Spinal cord (tissue), 10 donors: ENCODE data around the gene MPPED2. TPM values are rescaled to one million over a fixed set of nuclear protein-coding genes. Genes with fewer than 3 reads are reported as not detected.

Experiments
- DNase-seq, 6 donors: peaks; one replicate each; pipeline versions ENCODE4 v3.0.0 to v3.0.0-alpha.2; 2013 to 2015; ENCODE audit warnings: low spot score in 6 of 6, low read depth in 4 of 6
- H3K27ac ChIP-seq: one replicate; pipeline ENCODE4 v1.5.1; 2013; ENCODE audit warnings: low read depth, low read length, control low read depth
- H3K27me3 ChIP-seq: one replicate; pipeline ENCODE4 v1.6.1; 2013; ENCODE audit warnings: low read length; ENCODE audit not compliant: control insufficient read depth, insufficient read depth
- H3K36me3 ChIP-seq: one replicate; pipeline ENCODE4 v1.6.1; 2013; ENCODE audit warnings: low read length; ENCODE audit not compliant: control insufficient read depth, insufficient read depth
- H3K4me1 ChIP-seq: one replicate; pipeline ENCODE4 v1.6.1; 2013; ENCODE audit warnings: low read length; ENCODE audit not compliant: control insufficient read depth, insufficient read depth
- H3K4me3 ChIP-seq: one replicate; pipeline ENCODE4 v1.5.1; 2013; ENCODE audit warnings: low read depth, low read length, control low read depth
- H3K9me3 ChIP-seq: one replicate; pipeline ENCODE4 v1.6.1; 2013; ENCODE audit warnings: low read length; ENCODE audit not compliant: control insufficient read depth, insufficient read depth
- WGBS: methylation state at CpG from one replicate; pipeline ENCODE4 v1.1.5; 2013; ENCODE audit warnings: missing lambda C conversion rate; ENCODE audit not compliant: insufficient coverage; 5-methylcytosine and 5-hydroxymethylcytosine counted together
- polyA plus RNA-seq, 2 donors: library from polyadenylated mRNA; unstranded; fragments of 120-200 nt; gene quantifications; one replicate each; pipeline ENCODE4 v1.2.1, GENCODE V29; 2013; ENCODE audit not compliant: insufficient read length in 2 of 2
- total RNA-seq, 2 donors: library from RNA; depleted of rRNA in 1 of 2; stranded (reverse); fragments of 120-200 nt in 1 of 2; fragments of >200 nt in 1 of 2; gene quantifications; one replicate each; pipeline versions ENCODE4 v1.2.3 to v1.2.4, GENCODE V29; 2013 to 2014
- donor health status: healthy.

The MPPED2 gene
- total and polyA plus RNA-seq, 4 donors, result 30.7 to 72.2 (median 71.0) TPM

DNA sequence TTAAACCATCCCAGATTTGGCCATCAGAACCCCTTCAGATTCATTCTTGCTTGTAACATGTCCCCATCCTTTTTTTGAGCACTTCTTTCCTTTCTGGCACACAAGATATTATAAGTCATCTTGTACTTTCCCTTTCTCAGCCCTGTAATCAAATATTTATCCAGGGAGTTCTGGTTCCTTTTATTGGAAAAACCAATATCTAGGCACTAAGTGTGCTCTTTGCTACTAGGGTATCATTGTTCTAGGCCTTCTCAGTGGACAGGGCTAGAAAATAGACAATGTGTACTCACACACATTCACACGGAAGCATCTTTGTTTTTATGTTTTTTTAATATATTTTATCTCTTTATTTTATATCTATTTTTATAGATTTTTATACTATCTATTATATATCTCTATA, 216.0 kb downstream of the MPPED2 start:
- no CpG with 5 or more reads among the region's 1 CpG for WGBS
- no peaks in the 10 kb centered on the region for H3K9me3 ChIP-seq
- H3K4me1 ChIP-seq, result no peaks in the 10 kb centered on the region
- no peaks in the 10 kb centered on the region for H3K36me3 ChIP-seq
- no peak overlapping the region for H3K27ac ChIP-seq
- no peak overlapping the region for H3K4me3 ChIP-seq
- no peak for DNase-seq
- no peaks in the 10 kb centered on the region for H3K27me3 ChIP-seq

DNA sequence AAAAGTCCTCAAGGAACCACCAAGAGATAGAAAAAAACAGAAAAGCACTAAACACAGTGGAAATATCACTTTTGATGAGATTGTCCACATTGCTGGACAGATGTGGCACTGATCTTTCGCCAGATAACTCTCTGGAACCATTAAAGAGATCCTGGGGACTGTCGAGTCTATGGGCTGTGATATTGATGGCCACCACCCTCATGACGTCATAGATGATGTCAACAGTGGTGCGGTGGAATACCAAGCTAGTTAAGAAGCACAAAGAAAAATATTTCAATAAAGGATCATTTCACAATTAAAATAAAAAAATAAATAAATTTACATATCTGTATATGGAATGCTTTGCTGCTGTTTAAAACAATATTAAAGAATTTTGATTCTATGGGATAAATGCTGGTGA, 217.8 kb downstream of the MPPED2 start:
- H3K36me3 ChIP-seq, result no peaks in the 10 kb centered on the region
- no peak for DNase-seq
- WGBS, result 93% methylated on average over 2 of the region's 4 CpGs
- H3K27ac ChIP-seq, result no peak overlapping the region
- H3K9me3 ChIP-seq, result no peaks in the 10 kb centered on the region
- H3K4me3 ChIP-seq, result no peak overlapping the region
- H3K27me3 ChIP-seq, result no peaks in the 10 kb centered on the region
- peaks cover 4% of the 10 kb centered on the region for H3K4me1 ChIP-seq

DNA sequence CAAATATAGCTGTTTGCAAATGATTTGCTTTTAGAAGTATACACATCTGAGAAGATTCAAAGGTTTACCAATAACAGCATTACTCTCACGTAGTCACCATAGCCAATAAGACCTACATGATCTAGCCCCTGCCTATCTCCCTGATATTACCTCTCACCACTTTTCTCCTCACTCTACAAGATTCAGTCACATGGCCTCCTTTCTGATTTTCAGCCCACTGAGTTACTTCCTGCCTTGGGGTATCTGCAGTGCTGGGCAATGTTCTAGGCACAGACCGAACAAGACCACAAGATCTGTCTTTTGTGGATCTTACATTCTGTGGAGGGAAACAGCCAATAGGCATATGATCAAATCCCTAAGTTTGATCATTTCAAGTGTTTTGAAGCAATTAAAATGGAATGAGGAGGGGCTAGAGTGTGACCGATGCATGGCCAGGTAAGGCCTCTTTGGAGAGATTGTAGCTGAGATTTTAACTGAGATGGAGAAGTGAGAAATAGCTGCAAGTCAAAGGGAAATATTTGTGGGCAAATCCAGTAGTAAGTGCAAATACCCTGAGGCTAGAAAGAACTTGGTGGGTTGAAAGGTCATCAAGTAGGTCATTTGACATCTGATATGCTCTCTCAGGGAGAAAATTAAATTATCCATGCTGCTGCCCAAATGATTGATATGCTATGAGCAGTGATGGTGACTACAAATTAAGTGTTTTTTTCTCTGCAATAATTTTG, 220.2 kb downstream of the MPPED2 start:
- H3K4me3 ChIP-seq, result no peak overlapping the region
- H3K36me3 ChIP-seq, result no peaks in the 10 kb centered on the region
- H3K9me3 ChIP-seq, result no peaks in the 10 kb centered on the region
- H3K27ac ChIP-seq, result no peak overlapping the region
- H3K4me1 ChIP-seq, result peaks cover 4% of the 10 kb centered on the region
- DNase-seq, result no peak
- H3K27me3 ChIP-seq, result no peaks in the 10 kb centered on the region
- WGBS, result 100% methylated on average over 3 of the region's 3 CpGs

- H3K4me1 ChIP-seq, result peaks cover 4% of the 10 kb centered on the region
- no peaks in the 10 kb centered on the region for H3K27me3 ChIP-seq
- H3K27ac ChIP-seq, result no peak overlapping the region
- DNase-seq, result peak in 1 of 6 donors; percentile 83
- no peak overlapping the region for H3K4me3 ChIP-seq
- no peaks in the 10 kb centered on the region for H3K9me3 ChIP-seq
- no peaks in the 10 kb centered on the region for H3K36me3 ChIP-seq
- no CpG with 5 or more reads among the region's 9 CpGs for WGBS
Measured at GRCh38 chr11:30364837-30365482, 221.2 kb downstream of the MPPED2 start.

- H3K4me3 ChIP-seq, result no peak overlapping the region
- H3K27ac ChIP-seq, result no peak overlapping the region
- H3K36me3 ChIP-seq, result no peaks in the 10 kb centered on the region
- H3K9me3 ChIP-seq, result no peaks in the 10 kb centered on the region
- DNase-seq, result no peak
- H3K4me1 ChIP-seq, result peaks cover 4% of the 10 kb centered on the region
- H3K27me3 ChIP-seq, result no peaks in the 10 kb centered on the region
- WGBS, result 43% methylated on average over 6 of the region's 7 CpGs
Measured at GRCh38 chr11:30364139-30364836, 221.9 kb downstream of the MPPED2 start.

- peaks cover 7% of the 10 kb centered on the region for H3K4me1 ChIP-seq
- H3K27ac ChIP-seq, result no peak overlapping the region
- no peak overlapping the region for H3K4me3 ChIP-seq
- no peaks in the 10 kb centered on the region for H3K27me3 ChIP-seq
- no peaks in the 10 kb centered on the region for H3K9me3 ChIP-seq
- H3K36me3 ChIP-seq, result no peaks in the 10 kb centered on the region
- DNase-seq, result no peak
Measured at GRCh38 chr11:30360741-30361140, 225.4 kb downstream of the MPPED2 start.
